ENCODE results near the gene GRK3.

- TF ChIP-seq CTCF (conservative IDR thresholded peaks at IDR 0.05 in 1 of 2, IDR thresholded peaks at IDR 0.05 in 1 of 2; ENCODE audit: extremely low read depth in 1 of 2, insufficient read depth in 1 of 2, low read depth in 1 of 2, low read length in 2 of 2) = no peak
- TF ChIP-seq EZH2 (IDR thresholded peaks at IDR 0.05; ENCODE audit: borderline replicate concordance, low read length) = no peak
Observed at GRCh38 chr22:25770333-25770732, 205.9 kb downstream of the GRK3 start.

All from mammary epithelial cell (primary cell).